IMR-90 (cell line): Measurements from ENCODE around the gene VARS2. TPM values are rescaled to one million over a fixed set of nuclear protein-coding genes. Genes with fewer than 3 reads are reported as not detected.
A peak's percentile ranks its signal among the peaks of the same experiment; 100 is the strongest.

Experiments
- ATAC-seq: fragments of 200-7000 bp; cut with Tn5 transposase; 2 replicates; pipeline ENCODE4 v1.9.1; 2020; ENCODE audit warnings: low read depth, mild to moderate bottlenecking, moderate library complexity
- BruUV-seq: library from RNA; stranded (reverse); fragments of 400-500 nt; replicated peaks from 2 replicates; lab custom pipeline; 2021; lab: Mats Ljungman, UMichigan
- CTCF ChIA-PET: fragments of 300-600 bp; formaldehyde crosslinking; extraction: SDS; loops from one replicate; lab custom pipeline; 2021; ENCODE audit warnings: antibody characterized with exemption; lab: Yijun Ruan, JAX
- POLR2A ChIA-PET: fragments of 300-600 bp; sonication (Branson Sonifier 250); formaldehyde crosslinking; loops from one replicate; lab custom pipeline; 2022; ENCODE audit warnings: antibody characterized with exemption; ENCODE audit not compliant: unreplicated experiment; lab: Charles Lee
- DNase-seq: peaks from one replicate; pipeline ENCODE4 v3.0.0; 2013
- H2AFZ ChIP-seq: replicated peaks from 2 replicates; pipeline ENCODE3; 2013; ENCODE audit warnings: low read length, mild to moderate bottlenecking; ENCODE audit not compliant: poor library complexity
- H2AK5ac ChIP-seq: 2 replicates; pipeline ENCODE4 v1.6.1; 2013; ENCODE audit warnings: low read depth, low read length, inconsistent platforms
- H2AK9ac ChIP-seq: replicated peaks from 2 replicates; pipeline ENCODE3; 2013; ENCODE audit warnings: mild to moderate bottlenecking, low read depth, low read length, moderate library complexity; ENCODE audit not compliant: poor library complexity
- H2BK120ac ChIP-seq: 2 replicates; pipeline ENCODE4 v1.6.1; 2013; ENCODE audit warnings: low read depth, low read length, inconsistent platforms
- H2BK15ac ChIP-seq: 3 replicates; pipeline ENCODE4 v1.6.1; 2013; ENCODE audit warnings: low read depth, low read length, inconsistent platforms
- H2BK20ac ChIP-seq: 2 replicates; pipeline ENCODE4 v1.6.1; 2013; ENCODE audit warnings: low read depth, mild to moderate bottlenecking, inconsistent platforms, low read length, moderate library complexity
- H2BK5ac ChIP-seq: 2 replicates; pipeline ENCODE4 v1.6.1; 2013; ENCODE audit warnings: mild to moderate bottlenecking, low read depth, low read length, inconsistent platforms; ENCODE audit not compliant: poor library complexity, severe bottlenecking
- H3K14ac ChIP-seq: replicated peaks from 2 replicates; pipeline ENCODE4 v1.6.1; 2013; ENCODE audit warnings: low read depth, low read length, inconsistent platforms
- H3K18ac ChIP-seq: 2 replicates; pipeline ENCODE4 v1.6.1; 2013; ENCODE audit warnings: low read depth, low read length, control low read depth
- H3K23ac ChIP-seq: 2 replicates; pipeline ENCODE4 v1.6.1; 2013; ENCODE audit warnings: low read depth, low read length, inconsistent platforms
- H3K27ac ChIP-seq: 2 replicates; pipeline ENCODE4 v1.5.1; 2013; ENCODE audit warnings: mild to moderate bottlenecking, control low read depth, low read length; ENCODE audit not compliant: insufficient read depth
- H3K27me3 ChIP-seq: 2 replicates; pipeline ENCODE4 v1.6.1; 2013; ENCODE audit warnings: low read length; ENCODE audit not compliant: control insufficient read depth, insufficient read depth
- H3K36me3 ChIP-seq: 2 replicates; pipeline ENCODE4 v1.6.1; 2013; ENCODE audit warnings: low read length, mixed read lengths; ENCODE audit not compliant: control insufficient read depth, insufficient read depth
- H3K4ac ChIP-seq: 2 replicates; pipeline ENCODE4 v1.6.1; 2013; ENCODE audit warnings: low read depth, low read length, inconsistent platforms
- H3K4me1 ChIP-seq: 2 replicates; pipeline ENCODE4 v1.6.1; 2013; ENCODE audit warnings: low read length, mixed read lengths; ENCODE audit not compliant: control insufficient read depth, insufficient read depth
- H3K4me2 ChIP-seq: 2 replicates; pipeline ENCODE4 v1.6.1; 2013; ENCODE audit warnings: low read depth, mild to moderate bottlenecking, control low read depth, low read length, moderate library complexity
- H3K4me3 ChIP-seq: 2 replicates; pipeline ENCODE4 v1.5.1; 2013; ENCODE audit warnings: low read depth, mild to moderate bottlenecking, control low read depth, low read length, moderate library complexity; ENCODE audit not compliant: insufficient read depth
- H3K56ac ChIP-seq: 2 replicates; pipeline ENCODE4 v1.6.1; 2013; ENCODE audit warnings: low read length, inconsistent platforms; ENCODE audit not compliant: insufficient read depth; ENCODE audit errors: extremely low read depth
- H3K79me1 ChIP-seq, 2 experiments: 2 replicates each; pipeline ENCODE4 v1.6.1; 2013; ENCODE audit warnings: low read length in 2 of 2, inconsistent platforms in 1 of 2, low read depth in 1 of 2
- H3K9ac ChIP-seq: 2 replicates; pipeline ENCODE4 v1.6.1; 2013; ENCODE audit warnings: low read depth, low read length, control low read depth
- H3K9me1 ChIP-seq: 2 replicates; pipeline ENCODE4 v1.6.1; 2013; ENCODE audit warnings: low read length, inconsistent platforms; ENCODE audit not compliant: insufficient read depth
- H3K9me3 ChIP-seq: 2 replicates; pipeline ENCODE4 v1.6.1; 2013; ENCODE audit warnings: low read length; ENCODE audit not compliant: control insufficient read depth, insufficient read depth
- H4K20me1 ChIP-seq: 2 replicates; pipeline ENCODE4 v1.6.1; 2013; ENCODE audit warnings: low read length, inconsistent platforms; ENCODE audit not compliant: insufficient read depth
- H4K5ac ChIP-seq: 2 replicates; pipeline ENCODE4 v1.6.1; 2013; ENCODE audit warnings: mild to moderate bottlenecking, low read depth, low read length, control low read depth
- H4K8ac ChIP-seq, 2 experiments: 2 replicates each; pipeline ENCODE4 v1.6.1; 2013; ENCODE audit warnings: low read depth in 2 of 2, low read length in 2 of 2, control low read depth in 1 of 2, inconsistent platforms in 1 of 2
- H4K91ac ChIP-seq: 2 replicates; pipeline ENCODE4 v1.6.1; 2013; ENCODE audit warnings: low read depth, low read length, inconsistent platforms; ENCODE audit not compliant: insufficient read depth
- MAFK ChIP-seq: IDR thresholded peaks from 2 replicates; pipeline ENCODE4 v1.6.1; 2012; ENCODE audit warnings: low read depth, low read length, improper control_type of control experiment
- MXI1 ChIP-seq: IDR thresholded peaks from 2 replicates; pipeline ENCODE4 v1.6.1; 2012; ENCODE audit warnings: low read depth, mild to moderate bottlenecking, low read length, moderate library complexity, borderline replicate concordance
- NFE2L2 ChIP-seq: fragments of 150-350 bp; IDR thresholded peaks from 2 replicates; pipeline ENCODE4 v1.6.1; 2016; ENCODE audit warnings: low read depth, mild to moderate bottlenecking, low read length
- RAD21 ChIP-seq: IDR thresholded peaks from 2 replicates; pipeline ENCODE4 v1.6.1; 2012; ENCODE audit warnings: low read length, improper control_type of control experiment
- WGBS, 2 experiments: methylation state at CpG; one replicate each; pipeline versions ENCODE4 v1.1.5 to v1.1.7; 2013; ENCODE audit warnings: missing lambda C conversion rate in 2 of 2; ENCODE audit not compliant: insufficient read length in 1 of 2; ENCODE audit errors: extremely low coverage in 2 of 2; 5-methylcytosine and 5-hydroxymethylcytosine counted together
- dilution Hi-C: fragments of 300-500 bp; cut with HindIII; formaldehyde crosslinking; loops from one replicate; pipeline ENCODE4 v1.14.3; 2018; ENCODE audit warnings: low sequenced_read_pairs; ENCODE audit not compliant: unreplicated experiment
- in situ Hi-C: fragments of 300-500 bp; cut with MboI; formaldehyde crosslinking; loops from 3 replicates; pipeline ENCODE4 v1.14.3; 2019; ENCODE audit warnings: low sequenced_read_pairs, inconsistent platforms, mixed read lengths
- intact Hi-C: fragments of 100-400 bp; cut with micrococcal nuclease; formaldehyde crosslinking; loops from 2 replicates; pipeline ENCODE4 v1.10.0; 2022
- polyA plus RNA-seq, 3 experiments: library from polyadenylated mRNA; depleted of rRNA; stranded (reverse); fragments of >200 nt; gene quantifications; 2 replicates each; pipeline ENCODE4 v1.2.3, GENCODE V29; 2012; ENCODE audit warnings: low replicate concordance in 1 of 3
- total RNA-seq: library from RNA; depleted of rRNA; stranded (reverse); fragments of >200 nt; gene quantifications from 2 replicates; pipeline ENCODE4 v1.2.3, GENCODE V29; 2012
- TF ChIP-seq, protein P1 (sequence below): fragments of 150-350 bp; IDR thresholded peaks from 2 replicates; pipeline ENCODE4 v1.6.1; 2016; ENCODE audit warnings: low read depth, mild to moderate bottlenecking, low read length, moderate library complexity, borderline replicate concordance

The VARS2 gene
- total and polyA plus RNA-seq, 2 of the 4 experiments (the other 2 are of a cell fraction) = 7.2 to 14.0 TPM

DNA sequence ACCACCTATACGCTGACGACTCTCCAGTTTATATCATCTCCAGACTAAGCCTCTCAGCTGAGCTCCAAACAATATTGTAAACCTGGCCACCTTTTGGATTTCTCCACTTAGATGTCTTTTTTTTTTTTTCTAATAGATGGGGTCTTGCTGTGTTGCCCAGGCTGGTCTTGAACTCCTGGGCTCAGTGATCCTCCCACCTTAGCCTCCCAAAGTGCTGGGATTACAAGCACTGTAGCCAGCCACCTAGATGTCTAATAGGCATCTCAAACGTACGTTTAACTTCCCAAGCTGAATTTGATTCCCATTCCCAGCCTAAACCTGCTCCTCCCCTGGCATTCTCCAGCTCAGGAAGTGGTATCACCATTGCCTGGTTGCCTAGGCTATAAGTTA is 24.5 kb upstream of the VARS2 start:
- in situ Hi-C loops (no loop called here), intact Hi-C loops (no loop called here), dilution Hi-C loops (no loop called here)
- Histone ChIP-seq H3K27ac (no peak overlapping the region), H3K23ac (no peak overlapping the region), H3K27me3 (no peaks in the 10 kb centered on the region), H2BK120ac (no peak overlapping the region), H3K9me1 (peaks cover 9% of the 10 kb centered on the region; the same call in 1 of the 2 replicates), H4K8ac (no peak overlapping the region), H2BK15ac (no peak overlapping the region), H2AK5ac (0 out of 2 replicates have a peak overlapping the region, but pooled peaks have one; percentile 28), H3K4me3 (no peak overlapping the region), H3K14ac (no peak overlapping the region), H3K9me3 (no peaks in the 10 kb centered on the region), H2BK20ac (no peak overlapping the region; the same call in 1 of the 2 replicates), H2AK9ac (no peak overlapping the region), H4K20me1 (no peaks in the 10 kb centered on the region; the same call in 1 of the 2 replicates), H2AFZ (no peak overlapping the region), H3K36me3 (peaks cover 38% of the 10 kb centered on the region), H3K56ac (no peak overlapping the region), H2BK5ac (no peak overlapping the region), H3K9ac (no peak overlapping the region), H3K4me2 (no peak overlapping the region), H3K18ac (no peak overlapping the region), H3K4me1 (peaks cover 23% of the 10 kb centered on the region), H3K4ac (no peak overlapping the region), H4K91ac (no peak overlapping the region), H3K79me1 (peaks cover 25 to 57% of the 10 kb centered on the region in 2 experiments), H4K5ac (no peak overlapping the region)
- DNase-seq = no peak
- CTCF ChIA-PET = no interaction called here
- no peak for TF ChIP-seq MXI1
- no peak for TF ChIP-seq MAFK
- no peak for TF ChIP-seq RAD21
- TF ChIP-seq, protein P1, sequence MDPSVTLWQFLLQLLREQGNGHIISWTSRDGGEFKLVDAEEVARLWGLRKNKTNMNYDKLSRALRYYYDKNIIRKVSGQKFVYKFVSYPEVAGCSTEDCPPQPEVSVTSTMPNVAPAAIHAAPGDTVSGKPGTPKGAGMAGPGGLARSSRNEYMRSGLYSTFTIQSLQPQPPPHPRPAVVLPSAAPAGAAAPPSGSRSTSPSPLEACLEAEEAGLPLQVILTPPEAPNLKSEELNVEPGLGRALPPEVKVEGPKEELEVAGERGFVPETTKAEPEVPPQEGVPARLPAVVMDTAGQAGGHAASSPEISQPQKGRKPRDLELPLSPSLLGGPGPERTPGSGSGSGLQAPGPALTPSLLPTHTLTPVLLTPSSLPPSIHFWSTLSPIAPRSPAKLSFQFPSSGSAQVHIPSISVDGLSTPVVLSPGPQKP = no peak
- TF ChIP-seq NFE2L2 = no peak
- no CpG with 5 or more reads among the region's 4 CpGs for WGBS, 2 experiments
- BruUV-seq = no TSS peak
- POLR2A ChIA-PET = no interaction called here
- ATAC-seq = no peak
